ENCODE data around the gene VSIR. TPM values are rescaled to one million over a fixed set of nuclear protein-coding genes. Genes with fewer than 3 reads are reported as not detected.

Gene VSIR
- total RNA-seq, 3 donors from 2014 or later (not counting 1 experiment from before 2014, with no cell fraction given) = 134 to 193 (median 178) TPM

GRCh38 chr10:71780719-71781118 lies 7.4 kb upstream of the VSIR start:
- no peak for TF ChIP-seq CTCF (IDR thresholded peaks at IDR 0.05)
- Mint-ChIP-seq H3K36me3 (no peaks in the 10 kb centered on the region), H3K27me3 (ENCODE audit: low read depth in 2 of 2) (peaks cover 0 to 3% of the 10 kb centered on the region in 2 donors), H3K9me3 (no peaks in the 10 kb centered on the region), H3K4me1 (peaks cover 5 to 29% of the 10 kb centered on the region in 2 donors), H3K4me3 (no peak overlapping the region), H3K27ac (no peak overlapping the region)
- Histone ChIP-seq H3K27me3 (ENCODE audit: control insufficient read depth, insufficient read depth, low read length) (no peaks in the 10 kb centered on the region), H3K36me3 (ENCODE audit: control insufficient read depth, insufficient read depth, low read length) (no peaks in the 10 kb centered on the region), H3K27ac (ENCODE audit: low read length) (no peak overlapping the region), H3K4me1 (ENCODE audit: control insufficient read depth, insufficient read depth, low read length) (peaks cover 26% of the 10 kb centered on the region), H3K4me3 (ENCODE audit: low read length) (no peak overlapping the region), H3K9me3 (ENCODE audit: control insufficient read depth, insufficient read depth, low read length) (no peaks in the 10 kb centered on the region)
- ATAC-seq = no peak
- intact Hi-C loops (cut with micrococcal nuclease) = no loop called here
- WGBS (ENCODE audit: insufficient coverage) = 91% methylated on average over 9 of the region's 9 CpGs
- DNase-seq = no peak

- Histone ChIP-seq H3K27ac (ENCODE audit: low read length) (no peak overlapping the region), H3K4me1 (ENCODE audit: control insufficient read depth, insufficient read depth, low read length) (peaks cover 32% of the 10 kb centered on the region), H3K9me3 (ENCODE audit: control insufficient read depth, insufficient read depth, low read length) (no peaks in the 10 kb centered on the region), H3K27me3 (ENCODE audit: control insufficient read depth, insufficient read depth, low read length) (no peaks in the 10 kb centered on the region), H3K4me3 (ENCODE audit: low read length) (no peak overlapping the region), H3K36me3 (ENCODE audit: control insufficient read depth, insufficient read depth, low read length) (no peaks in the 10 kb centered on the region)
- no peaks in the 10 kb centered on the region for H3K9me3 Mint-ChIP-seq
- WGBS (ENCODE audit: insufficient coverage) = 92% methylated on average over 7 of the region's 7 CpGs
- no peak for ATAC-seq
- no peak for TF ChIP-seq CTCF (IDR thresholded peaks at IDR 0.05)
- DNase-seq = no peak
- no peak overlapping the region for H3K27ac Mint-ChIP-seq
- intact Hi-C loops (cut with micrococcal nuclease) = no loop called here
- H3K4me1 Mint-ChIP-seq = peaks cover 5 to 34% of the 10 kb centered on the region in 2 donors
- H3K36me3 Mint-ChIP-seq = no peaks in the 10 kb centered on the region
- no peak overlapping the region for H3K4me3 Mint-ChIP-seq
- peaks cover 0 to 3% of the 10 kb centered on the region in 2 donors for H3K27me3 Mint-ChIP-seq (ENCODE audit: low read depth in 2 of 2)
Observed at GRCh38 chr10:71780156-71780555, 6.8 kb upstream of the VSIR start.

GRCh38 chr10:71779641-71780040 lies 6.3 kb upstream of the VSIR start:
- no peaks in the 10 kb centered on the region for H3K9me3 Mint-ChIP-seq
- ATAC-seq (no peak), DNase-seq (no peak)
- H3K27ac Mint-ChIP-seq = no peak overlapping the region
- no peaks in the 10 kb centered on the region for H3K9me3 ChIP-seq (ENCODE audit: control insufficient read depth, insufficient read depth, low read length)
- no peaks in the 10 kb centered on the region for H3K36me3 ChIP-seq (ENCODE audit: control insufficient read depth, insufficient read depth, low read length)
- no peaks in the 10 kb centered on the region for H3K36me3 Mint-ChIP-seq
- no peak for TF ChIP-seq CTCF (IDR thresholded peaks at IDR 0.05)
- H3K27ac ChIP-seq (ENCODE audit: low read length) = no peak overlapping the region
- no peak overlapping the region for H3K4me3 ChIP-seq (ENCODE audit: low read length)
- H3K4me1 Mint-ChIP-seq = peaks cover 6 to 36% of the 10 kb centered on the region in 2 donors
- 59% methylated on average over 6 of the region's 6 CpGs for WGBS (ENCODE audit: insufficient coverage)
- H3K4me3 Mint-ChIP-seq = no peak overlapping the region
- intact Hi-C loops (cut with micrococcal nuclease) = no loop called here
- H3K27me3 ChIP-seq (ENCODE audit: control insufficient read depth, insufficient read depth, low read length) = no peaks in the 10 kb centered on the region
- peaks cover 37% of the 10 kb centered on the region for H3K4me1 ChIP-seq (ENCODE audit: control insufficient read depth, insufficient read depth, low read length)
- peaks cover 0 to 3% of the 10 kb centered on the region in 2 donors for H3K27me3 Mint-ChIP-seq (ENCODE audit: low read depth in 2 of 2)

DNA sequence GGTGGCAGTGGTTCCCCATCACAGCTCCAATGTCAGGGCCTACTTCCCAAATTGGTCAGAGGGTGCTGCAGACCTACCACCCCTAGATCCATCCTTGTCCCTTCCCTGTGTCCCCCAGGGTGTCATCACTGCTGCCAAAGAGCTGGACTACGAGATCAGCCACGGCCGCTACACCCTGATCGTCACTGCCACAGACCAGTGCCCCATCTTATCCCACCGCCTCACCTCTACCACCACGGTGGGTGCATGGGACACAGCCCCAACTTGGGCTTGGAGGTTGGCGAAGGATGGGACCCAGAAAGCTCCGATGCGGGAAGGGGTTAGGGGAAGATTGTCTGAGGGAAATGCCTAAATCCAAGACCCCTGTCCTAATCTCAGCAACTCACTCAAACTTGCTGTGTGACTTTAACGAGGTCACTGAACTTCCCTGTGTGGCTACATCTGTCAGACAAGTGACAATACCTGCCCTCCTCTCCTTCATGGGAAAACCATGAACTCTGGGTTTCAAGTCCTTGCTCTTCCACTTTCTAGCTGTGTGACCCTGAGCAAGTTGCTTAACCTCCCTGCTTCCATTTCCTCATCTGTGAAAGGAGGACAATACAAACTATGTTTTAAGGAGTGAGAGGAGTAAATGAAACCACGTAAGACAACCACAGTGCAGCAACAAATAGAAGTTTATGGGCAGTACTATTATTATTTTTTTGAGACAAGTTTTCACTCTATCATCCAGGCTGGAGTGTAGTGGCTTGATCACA lies 4.9 kb upstream of the VSIR start:
- H3K4me1 ChIP-seq (ENCODE audit: control insufficient read depth, insufficient read depth, low read length) = peaks cover 49% of the 10 kb centered on the region
- 94% methylated on average over 7 of the region's 11 CpGs for WGBS (ENCODE audit: insufficient coverage)
- intact Hi-C loops (cut with micrococcal nuclease) = no loop called here
- no peaks in the 10 kb centered on the region for H3K9me3 ChIP-seq (ENCODE audit: control insufficient read depth, insufficient read depth, low read length)
- no peak overlapping the region for H3K27ac Mint-ChIP-seq
- H3K9me3 Mint-ChIP-seq = no peaks in the 10 kb centered on the region
- no peaks in the 10 kb centered on the region for H3K36me3 Mint-ChIP-seq
- H3K27me3 Mint-ChIP-seq (ENCODE audit: low read depth in 2 of 2) = peaks cover 0 to 3% of the 10 kb centered on the region in 2 donors
- H3K4me1 Mint-ChIP-seq = peaks cover 19 to 46% of the 10 kb centered on the region in 2 donors
- no peaks in the 10 kb centered on the region for H3K27me3 ChIP-seq (ENCODE audit: control insufficient read depth, insufficient read depth, low read length)
- ATAC-seq (no peak), DNase-seq (no peak)
- no peak overlapping the region for H3K27ac ChIP-seq (ENCODE audit: low read length)
- H3K36me3 ChIP-seq (ENCODE audit: control insufficient read depth, insufficient read depth, low read length) = no peaks in the 10 kb centered on the region
- H3K4me3 ChIP-seq (ENCODE audit: low read length) = no peak overlapping the region
- no peak for TF ChIP-seq CTCF (IDR thresholded peaks at IDR 0.05)
- no peak overlapping the region for H3K4me3 Mint-ChIP-seq

All from natural killer cell (primary cell).